PC-3 (cell line): ENCODE results near the gene PRKN. TPM values are rescaled to one million over a fixed set of nuclear protein-coding genes. Genes with fewer than 3 reads are reported as not detected.

Source experiments
- ATAC-seq: fragments of 200-7000 bp; cut with Tn5 transposase; 2 replicates; pipeline ENCODE4 v1.9.1; 2020; ENCODE audit warnings: mild to moderate bottlenecking, moderate library complexity
- BruUV-seq: library from RNA; stranded (reverse); fragments of 400-500 nt; replicated peaks from 2 replicates; lab custom pipeline; 2021; lab: Mats Ljungman, UMichigan
- CTCF ChIA-PET: fragments of 300-600 bp; sonication (Branson Sonifier 250); formaldehyde crosslinking; loops from one replicate; lab custom pipeline; 2022; ENCODE audit warnings: antibody characterized with exemption; lab: Charles Lee
- POLR2A ChIA-PET: fragments of 300-600 bp; sonication (Branson Sonifier 250); formaldehyde crosslinking; loops from one replicate; lab custom pipeline; 2022; ENCODE audit warnings: antibody characterized with exemption; ENCODE audit not compliant: unreplicated experiment; lab: Charles Lee
- DNase-seq: peaks from one replicate; pipeline ENCODE4 v3.0.0-alpha.2; 2015
- H2AFZ ChIP-seq: fragments of 300-600 bp; sonication (generic); 2 replicates; pipeline ENCODE4 v1.6.0; 2016; ENCODE audit warnings: antibody characterized with exemption, low read length
- H3F3A ChIP-seq: fragments of 300-600 bp; sonication (generic); one replicate; pipeline ENCODE4 v1.6.0; 2017; ENCODE audit warnings: antibody characterized with exemption, low read length, control low read depth, mild to moderate bottlenecking; ENCODE audit not compliant: unreplicated experiment
- H3K27ac ChIP-seq: fragments of 300-600 bp; sonication (generic); 2 replicates; pipeline ENCODE4 v1.5.1; 2016; ENCODE audit warnings: mild to moderate bottlenecking, low read length
- H3K27me3 ChIP-seq: fragments of 300-600 bp; sonication (generic); 2 replicates; pipeline ENCODE4 v1.6.1; 2016; ENCODE audit warnings: low read length, mixed read lengths
- H3K36me3 ChIP-seq: fragments of 300-600 bp; sonication (generic); 2 replicates; pipeline ENCODE4 v1.6.1; 2016; ENCODE audit warnings: low read depth, mixed run types, low read length, mixed read lengths
- H3K4me1 ChIP-seq: fragments of 300-600 bp; sonication (generic); 2 replicates; pipeline ENCODE4 v1.5.1; 2016; ENCODE audit warnings: low read length; ENCODE audit not compliant: insufficient read depth
- H3K4me2 ChIP-seq: fragments of 300-600 bp; sonication (generic); 2 replicates; pipeline ENCODE4 v1.6.0; 2016; ENCODE audit warnings: low read length
- H3K4me3 ChIP-seq: fragments of 300-600 bp; sonication (generic); 2 replicates; pipeline ENCODE4 v1.5.1; 2016; ENCODE audit warnings: mild to moderate bottlenecking, low read length, mixed read lengths
- H3K79me2 ChIP-seq: fragments of 300-600 bp; sonication (generic); 2 replicates; pipeline ENCODE4 v1.6.1; 2017; ENCODE audit warnings: low read length, mixed read lengths
- H3K9ac ChIP-seq: fragments of 300-600 bp; sonication (generic); 2 replicates; pipeline ENCODE4 v1.6.0; 2016; ENCODE audit warnings: mild to moderate bottlenecking, low read length
- H3K9me2 ChIP-seq: fragments of 300-600 bp; sonication (generic); replicated peaks from 2 replicates; pipeline ENCODE4 v1.6.1; 2016; ENCODE audit warnings: mixed run types, low read length, mixed read lengths
- H3K9me3 ChIP-seq: fragments of 300-600 bp; sonication (generic); 2 replicates; pipeline ENCODE4 v1.6.1; 2016; ENCODE audit warnings: low read length, mixed read lengths
- H4K20me1 ChIP-seq: fragments of 300-600 bp; sonication (generic); 2 replicates; pipeline ENCODE4 v1.6.1; 2016; ENCODE audit warnings: low read length, mixed read lengths
- EZH2 ChIP-seq: fragments of 300-600 bp; sonication (generic); IDR thresholded peaks from one replicate; pipeline ENCODE4 v1.6.1; 2017; ENCODE audit warnings: antibody characterized with exemption, mild to moderate bottlenecking, low read length; ENCODE audit not compliant: unreplicated experiment
- EZH2phosphoT487 ChIP-seq: fragments of 300-600 bp; sonication (generic); IDR thresholded peaks from 2 replicates; pipeline ENCODE4 v1.6.1; 2018; ENCODE audit warnings: mild to moderate bottlenecking, antibody characterized with exemption, low read length, borderline replicate concordance
- intact Hi-C: fragments of 100-400 bp; cut with micrococcal nuclease; formaldehyde crosslinking; loops from 2 replicates; pipeline ENCODE4 v1.9.0; 2023
- total RNA-seq: library from RNA; depleted of rRNA; stranded (reverse); fragments of >200 nt; gene quantifications from 2 replicates; pipeline ENCODE4 v1.2.3, GENCODE V29; 2014
- TF ChIP-seq, protein P1 (sequence below): fragments of 300-600 bp; sonication (generic); conservative IDR thresholded peaks from 2 replicates; pipeline ENCODE4 v1.5.1; 2017; ENCODE audit warnings: antibody characterized with exemption, low read depth, mild to moderate bottlenecking, low read length

PRKN gene
- total RNA-seq, 1 experiment from 2014 or later, result not detected

GRCh38 chr6:162190981-162191380 is 536.6 kb downstream of the PRKN start:
- Histone ChIP-seq H4K20me1 (no peaks in the 10 kb centered on the region), H3K9me3 (no peaks in the 10 kb centered on the region), H3K9ac (no peak overlapping the region), H3K79me2 (no peaks in the 10 kb centered on the region), H3K4me3 (no peak overlapping the region), H3K27me3 (0 out of 2 replicates have a peak, but pooled peaks cover 3% of the 10 kb centered on the region), H2AFZ (no peak overlapping the region), H3K36me3 (no peaks in the 10 kb centered on the region), H3K4me1 (no peaks in the 10 kb centered on the region), H3K27ac (no peak overlapping the region), H3F3A (no peaks in the 10 kb centered on the region), H3K4me2 (no peak overlapping the region), H3K9me2 (no peaks in the 10 kb centered on the region)
- intact Hi-C loops, result no loop called here
- TF ChIP-seq EZH2phosphoT487, result no peak
- TF ChIP-seq EZH2, result no peak
- TF ChIP-seq, protein P1, sequence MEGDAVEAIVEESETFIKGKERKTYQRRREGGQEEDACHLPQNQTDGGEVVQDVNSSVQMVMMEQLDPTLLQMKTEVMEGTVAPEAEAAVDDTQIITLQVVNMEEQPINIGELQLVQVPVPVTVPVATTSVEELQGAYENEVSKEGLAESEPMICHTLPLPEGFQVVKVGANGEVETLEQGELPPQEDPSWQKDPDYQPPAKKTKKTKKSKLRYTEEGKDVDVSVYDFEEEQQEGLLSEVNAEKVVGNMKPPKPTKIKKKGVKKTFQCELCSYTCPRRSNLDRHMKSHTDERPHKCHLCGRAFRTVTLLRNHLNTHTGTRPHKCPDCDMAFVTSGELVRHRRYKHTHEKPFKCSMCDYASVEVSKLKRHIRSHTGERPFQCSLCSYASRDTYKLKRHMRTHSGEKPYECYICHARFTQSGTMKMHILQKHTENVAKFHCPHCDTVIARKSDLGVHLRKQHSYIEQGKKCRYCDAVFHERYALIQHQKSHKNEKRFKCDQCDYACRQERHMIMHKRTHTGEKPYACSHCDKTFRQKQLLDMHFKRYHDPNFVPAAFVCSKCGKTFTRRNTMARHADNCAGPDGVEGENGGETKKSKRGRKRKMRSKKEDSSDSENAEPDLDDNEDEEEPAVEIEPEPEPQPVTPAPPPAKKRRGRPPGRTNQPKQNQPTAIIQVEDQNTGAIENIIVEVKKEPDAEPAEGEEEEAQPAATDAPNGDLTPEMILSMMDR, result no peak
- ChIA-PET CTCF (no interaction called here), POLR2A (no interaction called here)
- ATAC-seq, result no peak
- no peak for DNase-seq
- BruUV-seq, result no TSS peak

GRCh38 chr6:162187168-162187935 is 540.2 kb downstream of the PRKN start:
- no peaks in the 10 kb centered on the region for H3K4me1 ChIP-seq
- H3F3A ChIP-seq, result no peaks in the 10 kb centered on the region
- no peak overlapping the region for H3K4me3 ChIP-seq
- H3K9ac ChIP-seq, result no peak overlapping the region
- no peaks in the 10 kb centered on the region for H3K9me3 ChIP-seq
- CTCF ChIA-PET, result no interaction called here
- DNase-seq (no peak), ATAC-seq (no peak)
- H3K27ac ChIP-seq, result no peak overlapping the region
- no peak for TF ChIP-seq EZH2phosphoT487
- TF ChIP-seq, protein P1, result no peak
- no peak for TF ChIP-seq EZH2
- H3K9me2 ChIP-seq, result no peaks in the 10 kb centered on the region
- 0 out of 2 replicates have a peak, but pooled peaks cover 3% of the 10 kb centered on the region for H3K27me3 ChIP-seq
- intact Hi-C loops, result no loop called here
- no peak overlapping the region for H3K4me2 ChIP-seq
- no TSS peak for BruUV-seq
- H4K20me1 ChIP-seq, result no peaks in the 10 kb centered on the region
- H3K36me3 ChIP-seq, result no peaks in the 10 kb centered on the region
- no peaks in the 10 kb centered on the region for H3K79me2 ChIP-seq
- H2AFZ ChIP-seq, result no peak overlapping the region
- POLR2A ChIA-PET, result no interaction called here

GRCh38 chr6:162184465-162184864 is 543.1 kb downstream of the PRKN start:
- H3K79me2 ChIP-seq, result no peaks in the 10 kb centered on the region
- H3K9ac ChIP-seq, result no peak overlapping the region
- peaks cover 4% of the 10 kb centered on the region; the same call in 1 of the 2 replicates for H3K27me3 ChIP-seq
- H4K20me1 ChIP-seq, result no peaks in the 10 kb centered on the region
- H3K4me1 ChIP-seq, result no peaks in the 10 kb centered on the region
- H3K9me3 ChIP-seq, result no peaks in the 10 kb centered on the region
- no peak overlapping the region for H2AFZ ChIP-seq
- no peaks in the 10 kb centered on the region for H3F3A ChIP-seq
- CTCF ChIA-PET, result no interaction called here
- BruUV-seq, result no TSS peak
- TF ChIP-seq EZH2, result no peak
- no peak for TF ChIP-seq EZH2phosphoT487
- TF ChIP-seq, protein P1, result no peak
- no peak overlapping the region for H3K4me2 ChIP-seq
- intact Hi-C loops, result no loop called here
- H3K4me3 ChIP-seq, result no peak overlapping the region
- H3K9me2 ChIP-seq, result no peaks in the 10 kb centered on the region
- H3K36me3 ChIP-seq, result no peaks in the 10 kb centered on the region
- DNase-seq, result no peak
- H3K27ac ChIP-seq, result no peak overlapping the region
- no peak for ATAC-seq
- POLR2A ChIA-PET, result no interaction called here
